Mucosa of descending colon (tissue), 3 donors: ENCODE results near the gene FBLN1. TPM values are rescaled to one million over a fixed set of nuclear protein-coding genes. Genes with fewer than 3 reads are reported as not detected.

Experiments
- ATAC-seq: fragments of 200-7000 bp; cut with Tn5 transposase; one replicate; pipeline ENCODE4 v1.9.1; 2020; ENCODE audit warnings: mild to moderate bottlenecking, moderate library complexity
- DNase-seq, 3 donors: peaks; one replicate each; pipeline ENCODE4 v3.0.0-alpha.2; 2020
- H3K36me3 ChIP-seq: fragments of 200-600 bp; one replicate; pipeline ENCODE4 v1.8.0; 2021; ENCODE audit warnings: low read depth, mild to moderate bottlenecking
- H3K4me1 ChIP-seq: fragments of 200-600 bp; one replicate; pipeline ENCODE4 v1.8.0; 2021; ENCODE audit warnings: low read depth, mild to moderate bottlenecking
- H3K4me3 ChIP-seq: fragments of 200-600 bp; one replicate; pipeline ENCODE4 v1.8.0; 2021; ENCODE audit warnings: mild to moderate bottlenecking
- H3K9me3 ChIP-seq: fragments of 200-600 bp; one replicate; pipeline ENCODE4 v1.8.0; 2021; ENCODE audit warnings: mild to moderate bottlenecking
- CTCF ChIP-seq: fragments of 200-600 bp; IDR thresholded peaks from one replicate; pipeline ENCODE4 v1.8.0; 2022; ENCODE audit warnings: antibody characterized with exemption, mild to moderate bottlenecking
- intact Hi-C, 2 donors: fragments of 100-400 bp; cut with DNase I in 1 of 2; cut with micrococcal nuclease in 1 of 2; formaldehyde crosslinking; loops; one replicate each; pipeline versions ENCODE4 v1.11.0 to v1.11.1; 2022; cut with DNase I, micrococcal nuclease
- total RNA-seq, 3 donors: library from RNA; stranded (reverse); fragmentation: NEBNext Ultra II Directional in 2 of 3; extraction: Animal tissue kit (Norgen Biotek cat#: 25700) in 2 of 3; gene quantifications; one replicate each; pipeline versions ENCODE4 v1.2.1 to v1.2.4, GENCODE V29; 2021 to 2023
- donor health status: DM: no; HTN: no; CAD: no; lungs with moderate emphysema.
- donor health status: DM: no; HTN: no; CAD: no.
- donor health status: DM: no; HTN: yes; CAD: no.

FBLN1 gene
- total RNA-seq, 3 donors from 2014 or later, result 34.1 to 198 (median 88.3) TPM

GRCh38 chr22:45640291-45640940 is 137.7 kb downstream of the FBLN1 start:
- Histone ChIP-seq H3K36me3 (no peaks in the 10 kb centered on the region), H3K4me1 (peaks cover 7% of the 10 kb centered on the region), H3K9me3 (no peaks in the 10 kb centered on the region), H3K4me3 (no peak overlapping the region)
- no peak for TF ChIP-seq CTCF
- ATAC-seq, result no peak
- DNase-seq, result no peak
- intact Hi-C loops, result loop anchor here in 1 of 2 donors (10.0 kb wide), 1 partner anchor 224 kb away; no protein-coding TSS in a partner anchor

- ATAC-seq (no peak), DNase-seq (no peak)
- no peak for TF ChIP-seq CTCF
- Histone ChIP-seq H3K9me3 (no peaks in the 10 kb centered on the region), H3K4me1 (peaks cover 7% of the 10 kb centered on the region), H3K4me3 (no peak overlapping the region), H3K36me3 (no peaks in the 10 kb centered on the region)
- intact Hi-C loops, result loop anchor here in 1 of 2 donors (10.0 kb wide), 1 partner anchor 224 kb away; no protein-coding TSS in a partner anchor
Measured at GRCh38 chr22:45640941-45641621, 138.4 kb downstream of the FBLN1 start.

GRCh38 chr22:45642986-45643385 is 140.3 kb downstream of the FBLN1 start:
- intact Hi-C loops, result loop anchor here in 1 of 2 donors (10.0 kb wide), 1 partner anchor 222 kb away; no protein-coding TSS in a partner anchor
- no peaks in the 10 kb centered on the region for H3K36me3 ChIP-seq
- TF ChIP-seq CTCF, result no peak
- no peak for DNase-seq
- H3K9me3 ChIP-seq, result no peaks in the 10 kb centered on the region
- H3K4me1 ChIP-seq, result peaks cover 7% of the 10 kb centered on the region
- no peak overlapping the region for H3K4me3 ChIP-seq
- no peak for ATAC-seq

GRCh38 chr22:45644714-45645113 is 142.0 kb downstream of the FBLN1 start:
- DNase-seq, result no peak
- Histone ChIP-seq H3K4me1 (no peaks in the 10 kb centered on the region), H3K4me3 (no peak overlapping the region), H3K36me3 (no peaks in the 10 kb centered on the region), H3K9me3 (no peaks in the 10 kb centered on the region)
- no peak for ATAC-seq
- TF ChIP-seq CTCF, result no peak
- intact Hi-C loops, result loop anchor here in 1 of 2 donors (10.0 kb wide), 1 partner anchor 220 kb away; no protein-coding TSS in a partner anchor

- intact Hi-C loops, result loop anchor here in 1 of 2 donors (10.0 kb wide), 1 partner anchor 220 kb away; no protein-coding TSS in a partner anchor
- ATAC-seq, result peak; percentile 10
- TF ChIP-seq CTCF, result no peak
- H3K36me3 ChIP-seq, result no peaks in the 10 kb centered on the region
- H3K4me3 ChIP-seq, result no peak overlapping the region
- no peaks in the 10 kb centered on the region for H3K9me3 ChIP-seq
- DNase-seq, result no peak
- H3K4me1 ChIP-seq, result no peaks in the 10 kb centered on the region
Measured at GRCh38 chr22:45645150-45645525, 142.5 kb downstream of the FBLN1 start.
